ENCODE data around the gene DLAT. TPM values are rescaled to one million over a fixed set of nuclear protein-coding genes. Genes with fewer than 3 reads are reported as not detected.

DLAT gene
- total and polyA plus RNA-seq, 8 donors = 1.2 to 36.5 (median 14.3) TPM

DNA sequence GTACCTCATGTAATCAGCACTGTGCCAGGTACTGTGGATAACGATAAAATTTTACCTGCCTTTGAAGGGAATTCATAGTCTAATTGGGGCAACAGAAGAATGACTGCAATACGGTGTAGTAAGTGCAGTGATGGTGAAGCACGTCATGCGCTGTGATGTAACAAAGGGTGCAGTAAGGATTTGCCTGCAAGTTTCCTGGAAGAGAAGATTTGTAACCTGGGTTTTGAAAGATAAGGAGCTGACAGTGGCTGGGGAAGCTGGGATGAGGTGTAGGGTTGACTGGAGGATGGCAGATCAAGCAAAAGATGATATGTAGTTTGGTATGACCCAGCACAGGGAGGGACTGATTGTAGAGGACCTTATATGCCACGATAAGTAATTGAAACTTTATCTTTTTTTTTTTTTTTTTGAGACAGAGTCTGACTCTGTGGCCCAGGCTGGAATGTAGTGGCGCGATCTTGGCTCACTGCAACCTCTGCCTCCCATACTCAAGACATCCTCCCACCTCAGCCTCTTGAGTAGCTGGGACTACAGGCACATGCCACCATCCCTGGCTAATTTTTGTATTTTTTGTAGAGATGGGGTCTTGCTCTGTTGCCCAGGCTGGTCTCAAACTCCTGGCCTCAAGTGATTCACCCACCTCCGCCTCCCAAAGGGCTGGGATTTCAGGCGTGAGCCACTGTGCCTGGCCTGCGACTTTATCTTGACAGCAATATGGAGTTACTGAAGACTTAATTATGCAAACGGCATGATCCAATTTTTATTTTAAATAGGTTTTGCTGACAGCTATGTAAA, 72.7 kb downstream of the DLAT start:
- intact Hi-C loops (cut with DNase I; ENCODE audit: low total_unique reads) = no loop called here
- Histone ChIP-seq H3K4me3 (no peak overlapping the region), H3K4me1 (peaks cover 0 to 9% (median 0%) of the 10 kb centered on the region in 4 donors), H3K9me3 (no peaks in the 10 kb centered on the region), H3K27me3 (no peaks in the 10 kb centered on the region), H3K36me3 (peaks cover 12 to 61% (median 58%) of the 10 kb centered on the region in 4 donors), H3K27ac (no peak overlapping the region)
- WGBS, 5 donors = 92 to 94% (median 92%) methylated on average over 11 of the region's 11 CpGs
- no peak for DNase-seq
- TF ChIP-seq POLR2A (IDR thresholded peaks at IDR 0.05) = no peak
- TF ChIP-seq POLR2AphosphoS5 (IDR thresholded peaks at IDR 0.05) = no peak
- TF ChIP-seq, protein P1, sequence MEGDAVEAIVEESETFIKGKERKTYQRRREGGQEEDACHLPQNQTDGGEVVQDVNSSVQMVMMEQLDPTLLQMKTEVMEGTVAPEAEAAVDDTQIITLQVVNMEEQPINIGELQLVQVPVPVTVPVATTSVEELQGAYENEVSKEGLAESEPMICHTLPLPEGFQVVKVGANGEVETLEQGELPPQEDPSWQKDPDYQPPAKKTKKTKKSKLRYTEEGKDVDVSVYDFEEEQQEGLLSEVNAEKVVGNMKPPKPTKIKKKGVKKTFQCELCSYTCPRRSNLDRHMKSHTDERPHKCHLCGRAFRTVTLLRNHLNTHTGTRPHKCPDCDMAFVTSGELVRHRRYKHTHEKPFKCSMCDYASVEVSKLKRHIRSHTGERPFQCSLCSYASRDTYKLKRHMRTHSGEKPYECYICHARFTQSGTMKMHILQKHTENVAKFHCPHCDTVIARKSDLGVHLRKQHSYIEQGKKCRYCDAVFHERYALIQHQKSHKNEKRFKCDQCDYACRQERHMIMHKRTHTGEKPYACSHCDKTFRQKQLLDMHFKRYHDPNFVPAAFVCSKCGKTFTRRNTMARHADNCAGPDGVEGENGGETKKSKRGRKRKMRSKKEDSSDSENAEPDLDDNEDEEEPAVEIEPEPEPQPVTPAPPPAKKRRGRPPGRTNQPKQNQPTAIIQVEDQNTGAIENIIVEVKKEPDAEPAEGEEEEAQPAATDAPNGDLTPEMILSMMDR (IDR thresholded peaks at IDR 0.05) = no peak
- no peak for TF ChIP-seq EP300 (IDR thresholded peaks at IDR 0.05)

GRCh38 chr11:112100462-112100861, 75.3 kb downstream of the DLAT start:
- TF ChIP-seq POLR2AphosphoS5 (IDR thresholded peaks at IDR 0.05) (no peak), POLR2A (IDR thresholded peaks at IDR 0.05) (no peak), EP300 (IDR thresholded peaks at IDR 0.05) (no peak)
- TF ChIP-seq, protein P1 (IDR thresholded peaks at IDR 0.05) = no peak
- intact Hi-C loops (cut with DNase I; ENCODE audit: low total_unique reads) = no loop called here
- no peaks in the 10 kb centered on the region for H3K9me3 ChIP-seq
- H3K4me1 ChIP-seq = peaks cover 0 to 9% (median 0%) of the 10 kb centered on the region in 4 donors
- peaks cover 0 to 37% (median 33%) of the 10 kb centered on the region in 4 donors for H3K36me3 ChIP-seq
- 18 to 48% (median 27%) methylated on average over 2 of the region's 2 CpGs for WGBS, 5 donors
- H3K27ac ChIP-seq = no peak overlapping the region
- H3K4me3 ChIP-seq = no peak overlapping the region
- DNase-seq = no peak
- H3K27me3 ChIP-seq = no peaks in the 10 kb centered on the region

DNA sequence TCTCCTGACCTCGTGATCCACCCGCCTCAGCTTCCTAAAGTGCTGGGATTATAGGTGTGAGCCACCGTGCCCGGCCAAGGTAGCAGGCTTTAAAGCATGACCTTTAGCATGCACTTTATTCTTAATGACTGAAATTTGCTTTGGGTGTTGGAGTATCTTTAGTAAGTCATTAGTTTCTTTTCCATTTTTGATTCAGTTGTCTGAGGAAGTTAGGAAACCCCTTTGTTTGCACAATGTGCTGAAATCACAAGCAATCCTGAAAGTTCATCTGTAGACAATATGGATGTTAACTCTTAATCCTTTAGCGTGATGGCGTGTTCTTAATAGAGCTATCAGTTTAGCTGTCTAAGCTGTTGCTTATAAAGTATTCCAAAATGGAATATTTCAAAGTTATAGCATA, 78.2 kb downstream of the DLAT start:
- WGBS, 5 donors = 81 to 86% (median 83%) methylated on average over 6 of the region's 6 CpGs
- Histone ChIP-seq H3K27ac (no peak overlapping the region), H3K4me3 (no peak overlapping the region), H3K9me3 (no peaks in the 10 kb centered on the region), H3K4me1 (peaks cover 0 to 9% (median 0%) of the 10 kb centered on the region in 4 donors), H3K36me3 (peaks cover 7 to 19% (median 14%) of the 10 kb centered on the region in 4 donors), H3K27me3 (no peaks in the 10 kb centered on the region)
- intact Hi-C loops (cut with DNase I; ENCODE audit: low total_unique reads) = no loop called here
- DNase-seq = no peak
- TF ChIP-seq POLR2AphosphoS5 (IDR thresholded peaks at IDR 0.05) (no peak), POLR2A (IDR thresholded peaks at IDR 0.05) (no peak), EP300 (IDR thresholded peaks at IDR 0.05) (no peak)
- TF ChIP-seq, protein P1 (IDR thresholded peaks at IDR 0.05) = no peak

- TF ChIP-seq POLR2A (IDR thresholded peaks at IDR 0.05) (no peak), POLR2AphosphoS5 (IDR thresholded peaks at IDR 0.05) (no peak), EP300 (IDR thresholded peaks at IDR 0.05) (no peak)
- TF ChIP-seq, protein P1 (IDR thresholded peaks at IDR 0.05) = no peak
- Histone ChIP-seq H3K27me3 (no peaks in the 10 kb centered on the region), H3K9me3 (no peaks in the 10 kb centered on the region), H3K27ac (no peak overlapping the region), H3K36me3 (peaks cover 6 to 20% (median 8%) of the 10 kb centered on the region in 4 donors), H3K4me1 (peaks cover 0 to under 1% (median 0%) of the 10 kb centered on the region in 4 donors), H3K4me3 (no peak overlapping the region)
- intact Hi-C loops (cut with DNase I; ENCODE audit: low total_unique reads) = no loop called here
- no peak for DNase-seq
- 88 to 98% (median 92%) methylated on average over 8 of the region's 8 CpGs for WGBS, 5 donors
These were observed 80.9 kb downstream of the DLAT start for GRCh38 chr11:112106070-112106469.

Small RNAs within 50 kb of the gene (small RNA-seq; reads per million reads assigned to genes)
- gene AP000907.3 (0 reads per million in 4 donors), gene RNU6-893P (0 reads per million in 4 donors)

Other genes with a start within 250 kb of the DLAT start
- 10 to 100 TPM; 19.7 to 53.7 (median 32.4) TPM for gene ALG9, start 153.8 kb upstream of the DLAT start, total RNA-seq
- gene ALG9, start 153.8 kb upstream of the DLAT start, polyA plus RNA-seq = 10 to 100 TPM; 11.9 to 29.2 (median 13.0) TPM
- gene FDXACB1, start 146.2 kb upstream of the DLAT start, total RNA-seq = 1 to 10 TPM in 2 of 5 donors, under 1 TPM in 1, not detected in 2; 0.29 to 4.3 (median 2.2) TPM
- gene FDXACB1, start 146.2 kb upstream of the DLAT start, polyA plus RNA-seq = 1 to 10 TPM in 2 of 3 donors, under 1 TPM in 1; 0.95 to 1.7 (median 1.4) TPM
- gene CFAP68, start 145.9 kb upstream of the DLAT start, total RNA-seq = 10 to 100 TPM in 1 of 5 donors, 1 to 10 TPM in 3, not detected in 1; 3.9 to 51.9 (median 5.3) TPM
- gene CFAP68, start 145.9 kb upstream of the DLAT start, polyA plus RNA-seq = 10 to 100 TPM; 40.2 to 50.7 (median 40.7) TPM
- 100 to 1,000 TPM in 2 of 5 donors, 10 to 100 TPM in 3; 28.4 to 207 (median 47.3) TPM for gene CRYAB, start 113.6 kb upstream of the DLAT start, total RNA-seq
- gene CRYAB, start 113.6 kb upstream of the DLAT start, polyA plus RNA-seq = 100 to 1,000 TPM in 1 of 3 donors, 10 to 100 TPM in 2; 75.6 to 122 (median 85.7) TPM
- gene HSPB2, start 112.7 kb upstream of the DLAT start, total RNA-seq = under 1 TPM in 1 of 5 donors, not detected in 4; 0.37 TPM
- gene HSPB2, start 112.7 kb upstream of the DLAT start, polyA plus RNA-seq = 1 to 10 TPM; 2.0 to 5.1 (median 4.0) TPM
- 10 to 100 TPM in 2 of 5 donors, 1 to 10 TPM in 2, not detected in 1; 3.9 to 18.7 (median 12.5) TPM for gene C11orf52, start 106.5 kb upstream of the DLAT start, total RNA-seq
- 10 to 100 TPM; 28.0 to 43.4 (median 35.0) TPM for gene C11orf52, start 106.5 kb upstream of the DLAT start, polyA plus RNA-seq
- 100 to 1,000 TPM in 1 of 5 donors, 10 to 100 TPM in 4; 19.1 to 128 (median 60.4) TPM for gene DIXDC1, start 88.1 kb upstream of the DLAT start, total RNA-seq
- 10 to 100 TPM in 2 of 3 donors, 1 to 10 TPM in 1; 6.2 to 15.6 (median 11.3) TPM for gene DIXDC1, start 88.1 kb upstream of the DLAT start, polyA plus RNA-seq
- 10 to 100 TPM in 1 of 5 donors, 1 to 10 TPM in 1, under 1 TPM in 1, not detected in 2; 0.55 to 12.5 (median 3.3) TPM for gene PIH1D2, start 48.6 kb downstream of the DLAT start, total RNA-seq
- 1 to 10 TPM; 1.6 to 4.4 (median 2.9) TPM for gene PIH1D2, start 48.6 kb downstream of the DLAT start, polyA plus RNA-seq
- gene NKAPD1, start 48.9 kb downstream of the DLAT start, total RNA-seq = 10 to 100 TPM in 4 of 5 donors, 1 to 10 TPM in 1; 8.7 to 26.1 (median 23.5) TPM
- 10 to 100 TPM; 11.1 to 16.8 (median 14.3) TPM for gene NKAPD1, start 48.9 kb downstream of the DLAT start, polyA plus RNA-seq
- gene TIMM8B, start 61.3 kb downstream of the DLAT start, total RNA-seq = 100 to 1,000 TPM in 1 of 5 donors, 10 to 100 TPM in 4; 13.9 to 107 (median 34.8) TPM
- gene TIMM8B, start 61.3 kb downstream of the DLAT start, polyA plus RNA-seq = 100 to 1,000 TPM in 2 of 3 donors, 10 to 100 TPM in 1; 95.9 to 126 (median 122) TPM
- gene SDHD, start 61.5 kb downstream of the DLAT start, total RNA-seq = 100 to 1,000 TPM in 2 of 5 donors, 10 to 100 TPM in 3; 27.5 to 162 (median 62.5) TPM
- 100 to 1,000 TPM; 123 to 168 (median 137) TPM for gene SDHD, start 61.5 kb downstream of the DLAT start, polyA plus RNA-seq
- 10 to 100 TPM in 2 of 5 donors, 1 to 10 TPM in 3; 4.7 to 31.6 (median 9.6) TPM for gene IL18, start 138.7 kb downstream of the DLAT start, total RNA-seq
- gene IL18, start 138.7 kb downstream of the DLAT start, polyA plus RNA-seq = 10 to 100 TPM; 18.8 to 58.2 (median 33.9) TPM
- gene TEX12, start 142.0 kb downstream of the DLAT start, total RNA-seq = 1 to 10 TPM in 1 of 5 donors, not detected in 4; 2.0 TPM
- under 1 TPM in 1 of 3 donors, not detected in 2; 0.20 TPM for gene TEX12, start 142.0 kb downstream of the DLAT start, polyA plus RNA-seq
- 10 to 100 TPM in 1 of 5 donors, 1 to 10 TPM in 1, under 1 TPM in 2, not detected in 1; 0.87 to 21.8 (median 1.3) TPM for gene BCO2, start 150.1 kb downstream of the DLAT start, total RNA-seq
- gene BCO2, start 150.1 kb downstream of the DLAT start, polyA plus RNA-seq = 1 to 10 TPM; 1.4 to 7.8 (median 2.9) TPM
- gene PTS, start 201.0 kb downstream of the DLAT start, total RNA-seq = 10 to 100 TPM; 11.3 to 87.8 (median 33.2) TPM
- 10 to 100 TPM; 53.0 to 76.1 (median 71.0) TPM for gene PTS, start 201.0 kb downstream of the DLAT start, polyA plus RNA-seq
- not detected for gene PLET1, start 235.5 kb downstream of the DLAT start, total RNA-seq
- not detected for gene PLET1, start 235.5 kb downstream of the DLAT start, polyA plus RNA-seq